HCT116 (cell line): ENCODE measurements around the gene OBP2B. TPM values are rescaled to one million over a fixed set of nuclear protein-coding genes. Genes with fewer than 3 reads are reported as not detected.

Experiments
- ATAC-seq: fragments of 200-7000 bp; cut with Tn5 transposase; 2 replicates; pipeline ENCODE4 v1.9.1; 2020; ENCODE audit warnings: mild to moderate bottlenecking, moderate library complexity
- BruUV-seq: library from RNA; stranded (reverse); fragments of 400-500 nt; replicated peaks from 2 replicates; lab custom pipeline; 2021; lab: Mats Ljungman, UMichigan
- CTCF ChIA-PET: fragments of 300-600 bp; sonication (Branson Sonifier 250); formaldehyde crosslinking; loops from one replicate; lab custom pipeline; 2021; ENCODE audit warnings: antibody characterized with exemption; lab: Charles Lee
- POLR2A ChIA-PET: fragments of 300-600, 350-600 bp; sonication (Branson Sonifier 250); formaldehyde crosslinking; loops from one replicate; lab custom pipeline; 2021; ENCODE audit warnings: antibody characterized with exemption; lab: Charles Lee
- RAD21 ChIA-PET, 2 experiments: fragments of 300-600 bp; sonication (Branson Sonifier 250); formaldehyde crosslinking; loops; one replicate each; lab custom pipeline; 2023; ENCODE audit warnings: low total read pairs in 2 of 2; ENCODE audit not compliant: uncharacterized antibody in 2 of 2, unreplicated experiment in 2 of 2, low non-redundant PET in 1 of 2; lab: Charles Lee
- DNase-seq: peaks from one replicate; pipeline ENCODE4 v3.0.0-alpha.2; 2010; ENCODE audit warnings: low read depth, low spot score
- H2AFZ ChIP-seq: fragments of 200-600 bp; shearing (Covaris generic), sonication (generic); 2 replicates; pipeline ENCODE4 v1.6.1; 2017; ENCODE audit warnings: low read depth, mixed run types, mixed read lengths, antibody characterized with exemption, low read length; ENCODE audit not compliant: poor library complexity, severe bottlenecking
- H3K27ac ChIP-seq: 2 replicates; pipeline ENCODE4 v1.5.1; 2012; ENCODE audit warnings: low read depth, low read length
- H3K27me3 ChIP-seq: fragments of 200-600 bp; sonication (generic); 2 replicates; pipeline ENCODE4 v1.6.1; 2016; ENCODE audit warnings: mixed run types, low read length, mixed read lengths; ENCODE audit not compliant: insufficient read depth
- H3K36me3 ChIP-seq, 2 experiments: fragments of 200-500 bp in 1 of 2; fragments of 200-600 bp in 1 of 2; sonication (Bioruptor generic) in 1 of 2; sonication (generic) in 1 of 2; 2 replicates each; pipeline versions ENCODE4 v1.5.1 to v1.6.1; 2014 to 2016; ENCODE audit warnings: low read length in 2 of 2, inconsistent platforms in 1 of 2, mixed read lengths in 1 of 2, mixed run types in 1 of 2; ENCODE audit not compliant: insufficient read depth in 2 of 2, control insufficient read depth in 1 of 2
- H3K4me1 ChIP-seq, 2 experiments: fragments of 200-600 bp in 1 of 2; sonication (generic) in 1 of 2; 2 replicates each; pipeline versions ENCODE4 v1.5.1 to v1.6.1; 2012 to 2017; ENCODE audit warnings: low read length in 2 of 2, inconsistent platforms in 1 of 2, mild to moderate bottlenecking in 1 of 2, mixed read lengths in 1 of 2, mixed run types in 1 of 2, moderate library complexity in 1 of 2; ENCODE audit not compliant: insufficient read depth in 2 of 2, control insufficient read depth in 1 of 2
- H3K4me2 ChIP-seq: fragments of 200-600 bp; sonication (generic); 2 replicates; pipeline ENCODE4 v1.6.1; 2017; ENCODE audit warnings: mixed run types, low read length, mixed read lengths
- H3K4me3 ChIP-seq, 2 experiments: fragments of 200-600 bp in 1 of 2; sonication (generic) in 1 of 2; replicated peaks in 1 of 2; 2 replicates each; pipeline ENCODE4 v1.5.1; 2011 to 2016; ENCODE audit warnings: low read length in 2 of 2, control low read depth in 1 of 2, low read depth in 1 of 2, mild to moderate bottlenecking in 1 of 2, mixed read lengths in 1 of 2, mixed run types in 1 of 2
- H3K79me2 ChIP-seq: fragments of 200-600 bp; sonication (generic); 2 replicates; pipeline ENCODE4 v1.6.1; 2017; ENCODE audit warnings: mild to moderate bottlenecking, mixed run types, low read length, moderate library complexity, mixed read lengths; ENCODE audit not compliant: insufficient read depth
- H3K9ac ChIP-seq: fragments of 200-600 bp; sonication (generic); 2 replicates; pipeline ENCODE4 v1.6.1; 2016; ENCODE audit warnings: low read length, mixed read lengths
- H3K9me2 ChIP-seq: fragments of 200-600 bp; sonication (generic), shearing (Covaris generic); 2 replicates; pipeline ENCODE4 v1.6.1; 2017; ENCODE audit warnings: mixed run types, mild to moderate bottlenecking, moderate library complexity; ENCODE audit not compliant: insufficient read depth
- H3K9me3 ChIP-seq, 2 experiments: fragments of 200-500 bp in 1 of 2; fragments of 200-600 bp in 1 of 2; sonication (Bioruptor generic) in 1 of 2; sonication (generic) in 1 of 2; 2 replicates each; pipeline ENCODE4 v1.6.1; 2014 to 2017; ENCODE audit warnings: low read length in 2 of 2, mixed read lengths in 2 of 2, inconsistent platforms in 1 of 2, low read depth in 1 of 2, mild to moderate bottlenecking in 1 of 2, mixed run types in 1 of 2, moderate library complexity in 1 of 2; ENCODE audit not compliant: control insufficient read depth in 1 of 2, insufficient read depth in 1 of 2
- H4K20me1 ChIP-seq: fragments of 200-600 bp; sonication (generic), shearing (Covaris generic); 2 replicates; pipeline ENCODE4 v1.6.1; 2017; ENCODE audit warnings: mixed run types, mild to moderate bottlenecking, moderate library complexity; ENCODE audit not compliant: insufficient read depth
- EZH2 ChIP-seq: fragments of 200-600 bp; sonication (generic); IDR thresholded peaks from 2 replicates; pipeline ENCODE4 v1.6.1; 2017; ENCODE audit warnings: antibody characterized with exemption, mixed run types
- JUND ChIP-seq: IDR thresholded peaks from 2 replicates; pipeline ENCODE4 v1.6.1; 2012
- REST ChIP-seq: IDR thresholded peaks from 2 replicates; pipeline ENCODE4 v1.6.1; 2012; ENCODE audit warnings: low read depth
- SP1 ChIP-seq: IDR thresholded peaks from 2 replicates; pipeline ENCODE4 v1.6.1; 2012; ENCODE audit warnings: low read depth
- intact Hi-C: fragments of 100-400 bp; cut with micrococcal nuclease; formaldehyde crosslinking; loops from 2 replicates; pipeline ENCODE4 v1.10.0; 2022
- total RNA-seq: library from RNA; stranded (reverse); gene quantifications from one replicate; pipeline ENCODE4 v1.2.1, GENCODE V29; 2021; ENCODE audit not compliant: unreplicated experiment

The OBP2B gene
- total RNA-seq, 1 experiment from 2014 or later: not detected

GRCh38 chr9:133238272-133238850 is 29.3 kb upstream of the OBP2B start:
- TF ChIP-seq JUND (no peak), EZH2 (no peak), REST (no peak), SP1 (no peak)
- ATAC-seq (peak; percentile 87), DNase-seq (peak; percentile 67)
- POLR2A ChIA-PET: interaction anchor here (0.7 to 1.5 kb wide), 6 partner anchors 52 to 221 kb away, joined by 3 to 5 read pairs (median 3); partner anchors contain the start of genes CACFD1, MED22 and RPL7A
- RAD21 ChIA-PET: interaction anchor here in 1 of 2 experiments (1.1 kb wide), 1 partner anchor 91 kb away, joined by 4 read pairs; no protein-coding TSS in a partner anchor
- Histone ChIP-seq H3K27me3 (no peaks in the 10 kb centered on the region), H3K9me2 (no peaks in the 10 kb centered on the region), H3K9ac (peak overlapping the region; percentile 44), H3K4me3 (peak overlapping the region; percentile 38 to 57), H3K4me2 (peak overlapping the region; percentile 85), H4K20me1 (no peaks in the 10 kb centered on the region), H3K79me2 (no peaks in the 10 kb centered on the region), H3K4me1 (peaks cover 16 to 19% of the 10 kb centered on the region in 2 experiments; a peak in 3 of 4 replicates), H3K9me3 (no peaks in the 10 kb centered on the region), H3K36me3 (no peaks in the 10 kb centered on the region), H2AFZ (peak overlapping the region; percentile 83), H3K27ac (peak overlapping the region; percentile 79)
- no TSS peak for BruUV-seq
- intact Hi-C loops: loop anchor here (2.0 kb wide), 2 partner anchors 52 to 90 kb away; no protein-coding TSS in a partner anchor
- CTCF ChIA-PET: interaction anchor here (0.6 to 2.2 kb wide), 17 partner anchors 9 to 248 kb away, joined by 3 to 31 read pairs (median 4); partner anchors contain the start of genes GTF3C5 and SURF6
